ENCODE measurements around the gene KNDC1. TPM values are rescaled to one million over a fixed set of nuclear protein-coding genes. Genes with fewer than 3 reads are reported as not detected.

KNDC1 gene
- total RNA-seq, 1 experiment from 2014 or later, result 1.7 TPM

GRCh38 chr10:133168617-133169031 is 8.6 kb downstream of the KNDC1 start:
- no peak for DNase-seq
- H3F3A ChIP-seq (ENCODE audit: insufficient read depth, low read depth), result no peaks in the 10 kb centered on the region
- CTCF ChIA-PET, result no interaction called here
- H3K9me2 ChIP-seq (ENCODE audit: insufficient read depth), result no peaks in the 10 kb centered on the region
- BruUV-seq (replicated peaks), result no TSS peak
- intact Hi-C loops (cut with micrococcal nuclease; ENCODE audit: unreplicated experiment), result no loop called here
- H3K4me2 ChIP-seq, result no peak overlapping the region
- H3K36me3 ChIP-seq (ENCODE audit: low read depth), result no peaks in the 10 kb centered on the region
- no peaks in the 10 kb centered on the region for H3K9me3 ChIP-seq (ENCODE audit: insufficient read depth, low read depth)
- no peak for TF ChIP-seq EZH2 (IDR thresholded peaks at IDR 0.05; ENCODE audit: low read depth)
- no peak for TF ChIP-seq CTCF (conservative IDR thresholded peaks at IDR 0.05)
- no peaks in the 10 kb centered on the region for H4K20me1 ChIP-seq (ENCODE audit: insufficient read depth)
- POLR2A ChIA-PET (ENCODE audit: unreplicated experiment), result no interaction called here
- no peak overlapping the region for H2AFZ ChIP-seq
- H3K27me3 ChIP-seq (ENCODE audit: insufficient read depth, low read depth), result peaks cover 44% of the 10 kb centered on the region
- no peak overlapping the region for H3K4me3 ChIP-seq
- no peak overlapping the region for H3K27ac ChIP-seq
- no peaks in the 10 kb centered on the region for H3K4me1 ChIP-seq (replicated peaks; ENCODE audit: insufficient read depth)
- H3K79me2 ChIP-seq (ENCODE audit: low read depth), result no peaks in the 10 kb centered on the region

GRCh38 chr10:133169173-133169947 is 9.3 kb downstream of the KNDC1 start:
- Histone ChIP-seq H4K20me1 (ENCODE audit: insufficient read depth) (no peaks in the 10 kb centered on the region), H3K4me2 (no peak overlapping the region), H3K9me2 (ENCODE audit: insufficient read depth) (no peaks in the 10 kb centered on the region), H3K27ac (no peak overlapping the region), H3K79me2 (ENCODE audit: low read depth) (no peaks in the 10 kb centered on the region), H3K4me3 (no peak overlapping the region), H3K9me3 (ENCODE audit: insufficient read depth, low read depth) (no peaks in the 10 kb centered on the region), H3K36me3 (ENCODE audit: low read depth) (no peaks in the 10 kb centered on the region), H3F3A (ENCODE audit: insufficient read depth, low read depth) (no peaks in the 10 kb centered on the region), H2AFZ (no peak overlapping the region), H3K4me1 (replicated peaks; ENCODE audit: insufficient read depth) (no peaks in the 10 kb centered on the region), H3K27me3 (ENCODE audit: insufficient read depth, low read depth) (peaks cover 48% of the 10 kb centered on the region)
- ChIA-PET POLR2A (ENCODE audit: unreplicated experiment) (no interaction called here), CTCF (no interaction called here)
- no TSS peak for BruUV-seq (replicated peaks)
- DNase-seq, result no peak
- TF ChIP-seq EZH2 (IDR thresholded peaks at IDR 0.05; ENCODE audit: low read depth), result no peak
- no peak for TF ChIP-seq CTCF (conservative IDR thresholded peaks at IDR 0.05)
- intact Hi-C loops (cut with micrococcal nuclease; ENCODE audit: unreplicated experiment), result no loop called here

- Histone ChIP-seq H3K9me3 (ENCODE audit: insufficient read depth, low read depth) (no peaks in the 10 kb centered on the region), H3K9me2 (ENCODE audit: insufficient read depth) (no peaks in the 10 kb centered on the region), H3K36me3 (ENCODE audit: low read depth) (no peaks in the 10 kb centered on the region), H3K79me2 (ENCODE audit: low read depth) (no peaks in the 10 kb centered on the region), H3K4me3 (no peak overlapping the region), H4K20me1 (ENCODE audit: insufficient read depth) (no peaks in the 10 kb centered on the region), H3F3A (ENCODE audit: insufficient read depth, low read depth) (no peaks in the 10 kb centered on the region), H3K4me2 (no peak overlapping the region), H3K4me1 (replicated peaks; ENCODE audit: insufficient read depth) (no peaks in the 10 kb centered on the region), H2AFZ (no peak overlapping the region), H3K27me3 (ENCODE audit: insufficient read depth, low read depth) (peaks cover 48% of the 10 kb centered on the region), H3K27ac (no peak overlapping the region)
- no TSS peak for BruUV-seq (replicated peaks)
- ChIA-PET POLR2A (ENCODE audit: unreplicated experiment) (no interaction called here), CTCF (no interaction called here)
- intact Hi-C loops (cut with micrococcal nuclease; ENCODE audit: unreplicated experiment), result no loop called here
- DNase-seq, result no peak
- no peak for TF ChIP-seq CTCF (conservative IDR thresholded peaks at IDR 0.05)
- TF ChIP-seq EZH2 (IDR thresholded peaks at IDR 0.05; ENCODE audit: low read depth), result no peak
Observed at GRCh38 chr10:133170092-133170491, 10.1 kb downstream of the KNDC1 start.
